Astrocyte (in vitro differentiated cells and primary cell): ENCODE results near the gene CEP131. TPM values are rescaled to one million over a fixed set of nuclear protein-coding genes. Genes with fewer than 3 reads are reported as not detected.

ENCODE experiments used
- DNase-seq: peaks from one replicate; pipeline ENCODE4 v3.0.0-alpha.2; 2010; ENCODE audit warnings: low read depth
- FAIRE-seq: peaks from 2 replicates; lab custom pipeline; 2011; peaks lifted over from hg19 to GRCh38; lab: Jason Lieb, UNC
- H2AFZ ChIP-seq: 2 replicates; pipeline ENCODE4 v1.6.0; 2012; ENCODE audit warnings: low read depth, low read length, inconsistent platforms
- H3K27ac ChIP-seq: 2 replicates; pipeline ENCODE4 v1.5.1; 2011; ENCODE audit warnings: low read depth, low read length, inconsistent platforms
- H3K27me3 ChIP-seq: 2 replicates; pipeline ENCODE4 v1.6.0; 2011; ENCODE audit warnings: low read length, inconsistent platforms; ENCODE audit not compliant: insufficient read depth
- H3K36me3 ChIP-seq: 2 replicates; pipeline ENCODE4 v1.5.1; 2011; ENCODE audit warnings: low read length, inconsistent platforms; ENCODE audit not compliant: insufficient read depth
- H3K4me1 ChIP-seq: 2 replicates; pipeline ENCODE4 v1.5.1; 2011; ENCODE audit warnings: low read length, inconsistent platforms; ENCODE audit not compliant: insufficient read depth
- H3K4me2 ChIP-seq: 2 replicates; pipeline ENCODE4 v1.6.0; 2012; ENCODE audit warnings: low read length, inconsistent platforms
- H3K4me3 ChIP-seq: 2 replicates; pipeline ENCODE4 v1.5.1; 2011; ENCODE audit warnings: low read depth, mild to moderate bottlenecking, low read length, inconsistent platforms; ENCODE audit not compliant: insufficient read depth
- H3K79me2 ChIP-seq: 2 replicates; pipeline ENCODE4 v1.6.0; 2012; ENCODE audit warnings: mild to moderate bottlenecking, low read length, inconsistent platforms; ENCODE audit not compliant: insufficient read depth
- H3K9ac ChIP-seq: 2 replicates; pipeline ENCODE4 v1.6.0; 2012; ENCODE audit warnings: mild to moderate bottlenecking, low read length, inconsistent platforms
- H3K9me3 ChIP-seq: 2 replicates; pipeline ENCODE4 v1.5.1; 2012; ENCODE audit warnings: low read depth, mild to moderate bottlenecking, low read length, inconsistent platforms; ENCODE audit not compliant: insufficient read depth
- H4K20me1 ChIP-seq: 2 replicates; pipeline ENCODE4 v1.6.0; 2012; ENCODE audit warnings: low read length, inconsistent platforms; ENCODE audit not compliant: insufficient read depth
- H3K27ac Mint-ChIP-seq: one replicate; pipeline ENCODE4 v1.8.0; 2021; ENCODE audit warnings: mild to moderate bottlenecking, mixed read lengths; ENCODE audit not compliant: unreplicated experiment
- H3K27me3 Mint-ChIP-seq: one replicate; pipeline ENCODE4 v1.8.0; 2021; ENCODE audit warnings: low read depth, mixed read lengths; ENCODE audit not compliant: unreplicated experiment
- H3K36me3 Mint-ChIP-seq: one replicate; pipeline ENCODE4 v1.8.0; 2021; ENCODE audit warnings: low read depth, mixed read lengths; ENCODE audit not compliant: unreplicated experiment
- H3K4me1 Mint-ChIP-seq: one replicate; pipeline ENCODE4 v1.8.0; 2021; ENCODE audit warnings: low read depth, mixed read lengths; ENCODE audit not compliant: unreplicated experiment
- H3K4me3 Mint-ChIP-seq: one replicate; pipeline ENCODE4 v1.8.0; 2021; ENCODE audit warnings: mild to moderate bottlenecking, moderate library complexity, mixed read lengths; ENCODE audit not compliant: unreplicated experiment
- H3K9me3 Mint-ChIP-seq: one replicate; pipeline ENCODE4 v1.8.0; 2021; ENCODE audit warnings: mild to moderate bottlenecking, mixed read lengths; ENCODE audit not compliant: unreplicated experiment
- EZH2 ChIP-seq: IDR thresholded peaks from 2 replicates; pipeline ENCODE4 v1.6.1; 2012; ENCODE audit warnings: mild to moderate bottlenecking, low read length, inconsistent platforms; ENCODE audit not compliant: insufficient read depth
- total RNA-seq: library from RNA; stranded (reverse); gene quantifications from 2 replicates; pipeline ENCODE4 v1.2.1, GENCODE V29; 2021
- TF ChIP-seq, protein P1 (sequence below): IDR thresholded peaks from 2 replicates; pipeline ENCODE4 v1.5.1; 2011; ENCODE audit warnings: low read depth, mild to moderate bottlenecking, inconsistent platforms, low read length, moderate library complexity; ENCODE audit not compliant: insufficient read depth

CEP131 gene
- total RNA-seq, 1 donor from 2014 or later, result 5.8 TPM

DNA sequence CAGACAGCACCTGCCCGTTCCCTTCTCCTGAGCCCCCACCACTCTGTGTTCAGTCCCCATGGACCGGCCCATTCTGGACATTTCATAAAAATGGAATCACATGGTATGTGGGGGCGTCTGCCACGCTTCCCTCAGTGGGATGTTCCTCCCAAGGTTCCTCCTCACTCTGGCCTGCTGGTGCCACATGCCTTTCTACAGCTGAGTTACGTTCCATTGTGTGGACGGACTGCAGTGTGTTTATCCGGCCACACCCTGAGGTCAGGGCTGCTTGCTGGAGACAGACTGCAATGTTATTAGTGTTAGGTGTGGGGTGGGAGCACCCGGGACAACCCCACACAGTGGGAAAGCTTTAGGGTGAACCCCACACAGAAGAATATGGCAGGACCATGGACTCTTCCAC, 50.8 kb downstream of the CEP131 start:
- Histone ChIP-seq H3K27me3 (no peaks in the 10 kb centered on the region), H3K9ac (no peak overlapping the region), H3K27ac (no peak overlapping the region), H3K4me1 (no peaks in the 10 kb centered on the region), H3K79me2 (no peaks in the 10 kb centered on the region), H3K9me3 (no peaks in the 10 kb centered on the region), H2AFZ (no peak overlapping the region), H4K20me1 (no peaks in the 10 kb centered on the region), H3K36me3 (no peaks in the 10 kb centered on the region), H3K4me3 (no peak overlapping the region), H3K4me2 (no peak overlapping the region)
- Mint-ChIP-seq H3K9me3 (peaks cover 3% of the 10 kb centered on the region), H3K4me3 (no peak overlapping the region), H3K27me3 (peaks cover 8% of the 10 kb centered on the region), H3K27ac (no peak overlapping the region), H3K4me1 (no peaks in the 10 kb centered on the region), H3K36me3 (no peaks in the 10 kb centered on the region)
- DNase-seq, result no peak
- no peak for TF ChIP-seq EZH2
- TF ChIP-seq, protein P1, sequence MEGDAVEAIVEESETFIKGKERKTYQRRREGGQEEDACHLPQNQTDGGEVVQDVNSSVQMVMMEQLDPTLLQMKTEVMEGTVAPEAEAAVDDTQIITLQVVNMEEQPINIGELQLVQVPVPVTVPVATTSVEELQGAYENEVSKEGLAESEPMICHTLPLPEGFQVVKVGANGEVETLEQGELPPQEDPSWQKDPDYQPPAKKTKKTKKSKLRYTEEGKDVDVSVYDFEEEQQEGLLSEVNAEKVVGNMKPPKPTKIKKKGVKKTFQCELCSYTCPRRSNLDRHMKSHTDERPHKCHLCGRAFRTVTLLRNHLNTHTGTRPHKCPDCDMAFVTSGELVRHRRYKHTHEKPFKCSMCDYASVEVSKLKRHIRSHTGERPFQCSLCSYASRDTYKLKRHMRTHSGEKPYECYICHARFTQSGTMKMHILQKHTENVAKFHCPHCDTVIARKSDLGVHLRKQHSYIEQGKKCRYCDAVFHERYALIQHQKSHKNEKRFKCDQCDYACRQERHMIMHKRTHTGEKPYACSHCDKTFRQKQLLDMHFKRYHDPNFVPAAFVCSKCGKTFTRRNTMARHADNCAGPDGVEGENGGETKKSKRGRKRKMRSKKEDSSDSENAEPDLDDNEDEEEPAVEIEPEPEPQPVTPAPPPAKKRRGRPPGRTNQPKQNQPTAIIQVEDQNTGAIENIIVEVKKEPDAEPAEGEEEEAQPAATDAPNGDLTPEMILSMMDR, result no peak
- no peak for FAIRE-seq

DNA sequence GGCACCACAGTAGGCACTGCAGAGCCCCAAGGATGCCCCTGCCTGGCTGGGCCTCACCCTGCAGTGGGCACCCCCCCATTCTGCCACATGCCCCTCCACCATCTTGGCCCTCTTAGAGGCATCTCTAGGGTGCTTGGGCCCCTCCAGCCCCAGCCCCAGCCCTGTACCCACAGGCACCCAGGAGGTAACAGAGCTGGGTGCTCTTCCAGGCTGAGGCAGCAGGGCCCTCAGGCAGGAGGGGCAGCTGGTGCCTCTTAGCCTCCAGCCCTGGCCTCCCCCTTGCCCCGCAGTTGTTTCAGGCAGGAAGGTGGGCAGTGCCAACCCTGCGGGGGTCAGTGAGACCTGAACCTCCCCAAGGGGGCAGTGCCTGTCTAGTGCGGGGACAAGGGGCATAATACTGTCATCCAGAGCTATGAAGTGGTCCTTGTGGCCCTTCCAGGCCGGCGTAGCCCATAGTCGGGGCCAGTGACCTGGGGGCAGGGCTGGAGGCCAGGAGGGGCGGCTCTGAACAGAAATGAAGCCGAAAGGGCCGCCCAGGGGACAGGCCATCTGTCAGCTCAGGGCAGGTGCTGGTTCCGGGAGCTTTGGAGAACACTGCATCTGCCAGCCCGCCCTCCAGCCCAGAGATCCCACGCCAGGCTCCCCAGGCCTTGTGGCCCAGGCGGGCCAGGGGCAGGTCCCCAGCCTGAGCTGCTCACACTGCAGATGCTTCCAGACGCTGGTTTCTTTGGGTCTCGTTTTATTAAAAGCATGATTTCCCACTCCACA, 51.9 kb downstream of the CEP131 start:
- FAIRE-seq, result no peak

More for the DNA sequence above, 51.9 kb downstream of the CEP131 start:
- H3K36me3 Mint-ChIP-seq, result no peaks in the 10 kb centered on the region
- no peak overlapping the region for H3K9ac ChIP-seq
- H3K4me2 ChIP-seq, result no peak overlapping the region
- H3K27ac Mint-ChIP-seq, result no peak overlapping the region
- H2AFZ ChIP-seq, result no peak overlapping the region
- peaks cover 3% of the 10 kb centered on the region for H3K27me3 ChIP-seq
- H3K36me3 ChIP-seq, result no peaks in the 10 kb centered on the region
- no peaks in the 10 kb centered on the region for H3K79me2 ChIP-seq
- no peak for DNase-seq
- no peaks in the 10 kb centered on the region for H3K4me1 ChIP-seq
- peaks cover 8% of the 10 kb centered on the region for H3K27me3 Mint-ChIP-seq
- TF ChIP-seq, protein P1, result no peak
- TF ChIP-seq EZH2, result no peak
- no peak overlapping the region for H3K4me3 ChIP-seq
- H3K4me1 Mint-ChIP-seq, result no peaks in the 10 kb centered on the region
- no peaks in the 10 kb centered on the region for H4K20me1 ChIP-seq
- H3K27ac ChIP-seq, result no peak overlapping the region
- H3K9me3 ChIP-seq, result no peaks in the 10 kb centered on the region
- peaks cover 3% of the 10 kb centered on the region for H3K9me3 Mint-ChIP-seq
- no peak overlapping the region for H3K4me3 Mint-ChIP-seq
